Neural progenitor cell (in vitro differentiated cells): Measurements from ENCODE around the gene PTX4. TPM values are rescaled to one million over a fixed set of nuclear protein-coding genes. Genes with fewer than 3 reads are reported as not detected.

Experiments
- DNase-seq: peaks from one replicate; pipeline ENCODE4 v3.0.0-alpha.2; 2016; ENCODE audit warnings: low spot score
- H2AFZ ChIP-seq: fragments of 200-600 bp; sonication (generic); replicated peaks from 2 replicates; pipeline ENCODE4 v1.6.1; 2016; ENCODE audit warnings: antibody characterized with exemption
- H3F3A ChIP-seq: fragments of 200-600 bp; sonication (generic); 2 replicates; pipeline ENCODE4 v1.6.1; 2016; ENCODE audit warnings: antibody characterized with exemption, low read depth
- H3K27ac ChIP-seq: fragments of 200-600 bp; sonication (generic); 2 replicates; pipeline ENCODE4 v1.5.1; 2016; ENCODE audit warnings: mild to moderate bottlenecking
- H3K27me3 ChIP-seq: fragments of 200-600 bp; sonication (generic); 2 replicates; pipeline ENCODE4 v1.6.1; 2016; ENCODE audit warnings: mild to moderate bottlenecking, moderate library complexity
- H3K36me3 ChIP-seq: fragments of 200-600 bp; sonication (generic); 2 replicates; pipeline ENCODE4 v1.5.1; 2016
- H3K4me1 ChIP-seq: fragments of 200-600 bp; sonication (generic); 2 replicates; pipeline ENCODE4 v1.6.1; 2016; ENCODE audit warnings: mixed run types
- H3K4me2 ChIP-seq: fragments of 200-600 bp; sonication (generic); 2 replicates; pipeline ENCODE4 v1.6.1; 2016
- H3K4me3 ChIP-seq: fragments of 200-600 bp; sonication (generic); 2 replicates; pipeline ENCODE4 v1.5.1; 2016
- H3K79me2 ChIP-seq: fragments of 200-600 bp; sonication (generic); 2 replicates; pipeline ENCODE4 v1.6.1; 2016; ENCODE audit warnings: low read depth
- H3K9ac ChIP-seq: fragments of 200-600 bp; sonication (generic); 2 replicates; pipeline ENCODE4 v1.6.1; 2016
- H3K9me3 ChIP-seq: fragments of 200-600 bp; sonication (generic); 2 replicates; pipeline ENCODE4 v1.5.1; 2016; ENCODE audit warnings: low read depth
- H4K20me1 ChIP-seq: fragments of 200-600 bp; sonication (generic); 2 replicates; pipeline ENCODE4 v1.6.1; 2016; ENCODE audit warnings: low read depth
- H3K27ac Mint-ChIP-seq: 3 replicates; pipeline ENCODE4 v1.8.0; 2021; ENCODE audit warnings: mixed read lengths
- H3K27me3 Mint-ChIP-seq: 2 replicates; pipeline ENCODE4 v1.8.0; 2022; ENCODE audit warnings: low read depth, mild to moderate bottlenecking, inconsistent platforms, moderate library complexity, mixed read lengths; ENCODE audit not compliant: insufficient read depth
- H3K36me3 Mint-ChIP-seq: 3 replicates; pipeline ENCODE4 v1.8.0; 2021; ENCODE audit warnings: mixed read lengths
- H3K4me1 Mint-ChIP-seq: 3 replicates; pipeline ENCODE4 v1.8.0; 2021; ENCODE audit warnings: mixed read lengths
- H3K4me3 Mint-ChIP-seq: 3 replicates; pipeline ENCODE4 v1.8.0; 2021; ENCODE audit warnings: mild to moderate bottlenecking, moderate library complexity, mixed read lengths
- H3K9me3 Mint-ChIP-seq: 3 replicates; pipeline ENCODE4 v1.8.0; 2020; ENCODE audit warnings: mixed read lengths
- EZH2 ChIP-seq: fragments of 200-600 bp; sonication (generic); IDR thresholded peaks from 2 replicates; pipeline ENCODE4 v1.6.1; 2017; ENCODE audit warnings: antibody characterized with exemption, mild to moderate bottlenecking, moderate library complexity
- EZH2phosphoT487 ChIP-seq: fragments of 200-600 bp; sonication (generic); IDR thresholded peaks from 2 replicates; pipeline ENCODE4 v1.6.1; 2017; ENCODE audit warnings: antibody characterized with exemption
- total RNA-seq: library from RNA; depleted of rRNA; stranded (reverse); fragments of >200 nt; gene quantifications from 2 replicates; pipeline ENCODE4 v1.2.3, GENCODE V29; 2015; ENCODE audit warnings: low replicate concordance
- TF ChIP-seq, protein P1 (sequence below): fragments of 200-600 bp; sonication (generic); IDR thresholded peaks from 2 replicates; pipeline ENCODE4 v1.5.1; 2017; ENCODE audit warnings: antibody characterized with exemption, mild to moderate bottlenecking

Gene PTX4
- total RNA-seq, 1 donor from 2014 or later, result not detected

DNA sequence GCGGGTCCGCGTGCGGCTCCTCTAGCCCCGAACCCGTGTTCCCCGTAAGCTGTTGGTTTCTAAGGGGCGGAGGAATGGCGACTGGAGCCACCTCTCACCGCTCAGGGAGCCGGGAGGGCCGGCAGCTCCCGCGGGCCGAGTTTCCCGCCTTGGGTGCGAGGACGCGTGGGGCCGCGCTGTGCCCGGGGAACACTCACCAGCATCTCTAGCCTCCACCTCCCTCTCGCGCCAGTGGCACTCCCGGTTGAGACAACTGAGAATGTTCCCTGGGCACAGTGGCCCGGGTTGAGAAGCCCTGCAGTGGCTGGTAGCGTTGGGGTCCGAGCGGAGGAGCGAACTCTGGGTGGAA, 5.0 kb upstream of the PTX4 start:
- H3K36me3 Mint-ChIP-seq, result peaks cover 2% of the 10 kb centered on the region
- DNase-seq, result peak; percentile 60
- Histone ChIP-seq H4K20me1 (peaks cover 12% of the 10 kb centered on the region), H2AFZ (peak overlapping the region; percentile 100), H3K27ac (no peak overlapping the region), H3K79me2 (peaks cover 23% of the 10 kb centered on the region), H3F3A (peaks cover 11% of the 10 kb centered on the region), H3K4me3 (peak overlapping the region; percentile 96), H3K36me3 (no peaks in the 10 kb centered on the region), H3K4me1 (peaks cover 10% of the 10 kb centered on the region), H3K9me3 (no peaks in the 10 kb centered on the region), H3K27me3 (no peaks in the 10 kb centered on the region), H3K9ac (peak overlapping the region; percentile 99), H3K4me2 (peak overlapping the region; percentile 99)
- TF ChIP-seq EZH2phosphoT487 (no peak), EZH2 (no peak)
- TF ChIP-seq, protein P1, sequence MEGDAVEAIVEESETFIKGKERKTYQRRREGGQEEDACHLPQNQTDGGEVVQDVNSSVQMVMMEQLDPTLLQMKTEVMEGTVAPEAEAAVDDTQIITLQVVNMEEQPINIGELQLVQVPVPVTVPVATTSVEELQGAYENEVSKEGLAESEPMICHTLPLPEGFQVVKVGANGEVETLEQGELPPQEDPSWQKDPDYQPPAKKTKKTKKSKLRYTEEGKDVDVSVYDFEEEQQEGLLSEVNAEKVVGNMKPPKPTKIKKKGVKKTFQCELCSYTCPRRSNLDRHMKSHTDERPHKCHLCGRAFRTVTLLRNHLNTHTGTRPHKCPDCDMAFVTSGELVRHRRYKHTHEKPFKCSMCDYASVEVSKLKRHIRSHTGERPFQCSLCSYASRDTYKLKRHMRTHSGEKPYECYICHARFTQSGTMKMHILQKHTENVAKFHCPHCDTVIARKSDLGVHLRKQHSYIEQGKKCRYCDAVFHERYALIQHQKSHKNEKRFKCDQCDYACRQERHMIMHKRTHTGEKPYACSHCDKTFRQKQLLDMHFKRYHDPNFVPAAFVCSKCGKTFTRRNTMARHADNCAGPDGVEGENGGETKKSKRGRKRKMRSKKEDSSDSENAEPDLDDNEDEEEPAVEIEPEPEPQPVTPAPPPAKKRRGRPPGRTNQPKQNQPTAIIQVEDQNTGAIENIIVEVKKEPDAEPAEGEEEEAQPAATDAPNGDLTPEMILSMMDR, result no peak
- no peaks in the 10 kb centered on the region for H3K27me3 Mint-ChIP-seq
- peak overlapping the region; percentile 89 for H3K4me3 Mint-ChIP-seq
- no peaks in the 10 kb centered on the region for H3K9me3 Mint-ChIP-seq
- no peak overlapping the region for H3K27ac Mint-ChIP-seq
- peaks cover 7% of the 10 kb centered on the region for H3K4me1 Mint-ChIP-seq

DNA sequence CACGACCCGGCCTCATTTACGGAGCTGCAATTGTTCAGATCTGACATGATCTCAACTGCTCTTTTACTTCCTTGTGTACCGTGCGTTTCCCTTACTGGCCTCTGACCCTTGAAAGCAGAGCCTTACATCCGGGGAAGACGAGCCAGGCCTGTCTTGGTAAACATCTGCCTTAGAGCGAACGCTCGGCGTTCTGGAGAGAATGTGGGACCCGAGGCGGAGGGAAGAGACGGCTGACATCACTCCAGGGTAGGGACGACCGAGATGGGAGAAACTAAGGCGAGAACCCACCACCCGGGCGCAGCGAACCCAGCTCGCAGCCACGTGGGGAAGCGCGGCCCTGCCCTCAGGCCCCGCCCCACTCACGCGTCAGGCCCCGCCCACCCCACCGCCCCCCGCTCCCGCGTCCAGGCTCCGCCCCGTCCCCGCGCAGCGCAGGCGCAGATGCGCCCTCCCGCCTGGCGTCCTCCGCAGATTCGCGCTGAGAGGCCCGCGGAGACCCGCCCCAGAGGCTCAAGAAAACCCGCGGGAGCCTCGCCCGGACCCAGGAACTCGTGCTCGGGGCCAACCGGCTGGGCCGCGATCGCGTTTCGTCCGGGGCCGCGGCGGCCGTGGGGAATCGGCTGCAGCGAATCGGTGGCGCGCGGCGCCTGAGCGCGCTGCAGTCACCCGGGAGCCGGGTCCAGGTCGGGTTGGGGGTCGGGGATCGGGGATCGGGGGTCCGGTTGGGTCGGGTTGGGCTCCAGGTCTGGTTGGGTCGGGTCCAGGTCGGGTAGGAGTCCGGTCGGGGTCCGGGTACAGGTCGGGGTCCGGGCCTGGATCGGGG, 4.4 kb upstream of the PTX4 start, which contains the start of gene TELO2:
Gene TELO2 (plus strand): TSS at position 438 of the 823 bp plus-strand sequence. CDS start 922 bp downstream, outside the sequence.
- no peaks in the 10 kb centered on the region for H3K27me3 ChIP-seq
- TF ChIP-seq EZH2phosphoT487 (peak; percentile 40), EZH2 (no peak)
- peak within 1 kb of the TSS; percentile 99 for H3K4me2 ChIP-seq
- peaks cover 10% of the 10 kb centered on the region for H3K4me1 ChIP-seq
- Mint-ChIP-seq H3K36me3 (peaks cover under 1% of the 10 kb centered on the region), H3K4me1 (peaks cover 7% of the 10 kb centered on the region), H3K9me3 (no peaks in the 10 kb centered on the region), H3K4me3 (peak within 1 kb of the TSS; percentile 98), H3K27ac (peak within 1 kb of the TSS; percentile 99), H3K27me3 (no peaks in the 10 kb centered on the region)
- no peaks in the 10 kb centered on the region for H3K9me3 ChIP-seq
- H3K36me3 ChIP-seq, result no peaks in the 10 kb centered on the region
- peak within 1 kb of the TSS; percentile 94 for H3K27ac ChIP-seq
- H3K79me2 ChIP-seq, result peaks cover 23% of the 10 kb centered on the region
- peaks cover 11% of the 10 kb centered on the region for H3F3A ChIP-seq
- DNase-seq, result peak; percentile 92
- H3K9ac ChIP-seq, result peak within 1 kb of the TSS; percentile 99
- peak within 1 kb of the TSS; percentile 100 for H2AFZ ChIP-seq
- peaks cover 12% of the 10 kb centered on the region for H4K20me1 ChIP-seq
- H3K4me3 ChIP-seq, result peak within 1 kb of the TSS; percentile 96

DNA sequence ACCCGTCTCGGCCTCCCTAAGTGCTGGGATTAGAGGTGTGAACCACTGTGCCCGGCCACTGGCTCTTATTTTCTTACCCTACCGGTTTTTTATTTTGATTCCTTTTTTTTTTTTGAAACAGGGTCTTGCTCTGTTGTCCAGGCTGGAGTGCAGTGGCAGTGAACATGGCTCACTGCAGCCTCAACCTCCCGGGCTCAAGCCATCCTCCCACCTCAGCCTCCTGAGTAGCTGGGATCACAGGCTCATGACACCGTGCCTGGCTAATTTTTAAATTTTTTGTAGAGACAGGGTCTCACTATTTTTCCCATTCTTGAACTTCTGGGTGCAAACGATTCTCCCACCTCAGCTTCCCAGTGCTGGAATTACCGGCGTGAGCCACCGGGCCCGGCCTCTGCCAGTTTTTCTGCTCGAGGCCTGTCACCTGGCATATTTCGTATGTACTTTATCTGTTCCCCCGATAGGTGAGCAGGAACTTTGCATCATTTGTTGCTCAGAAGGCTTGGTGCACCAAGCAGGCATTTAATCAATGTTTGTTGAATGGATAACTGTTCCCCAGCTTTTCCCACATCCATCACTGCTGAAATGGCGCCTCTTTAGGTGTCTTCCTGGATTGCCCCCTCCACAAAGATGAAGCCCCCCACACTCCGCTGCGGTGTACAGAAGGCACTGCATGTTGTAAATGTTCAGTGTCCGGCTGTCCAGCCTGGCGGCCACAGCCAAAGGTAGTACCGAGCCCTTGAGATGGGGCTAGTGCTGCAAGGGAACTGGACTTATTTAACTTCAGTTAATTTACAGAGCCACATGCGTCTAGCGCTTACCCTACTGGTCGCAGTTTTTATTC, 3.6 kb upstream of the PTX4 start:
- TF ChIP-seq EZH2 (no peak), EZH2phosphoT487 (no peak)
- TF ChIP-seq, protein P1, result no peak
- Histone ChIP-seq H3F3A (peaks cover 11% of the 10 kb centered on the region), H3K4me2 (peak overlapping the region; percentile 99), H3K9ac (no peak overlapping the region), H3K4me1 (peaks cover 10% of the 10 kb centered on the region), H3K4me3 (peak overlapping the region; percentile 96), H2AFZ (peak overlapping the region; percentile 100), H3K79me2 (peaks cover 23% of the 10 kb centered on the region), H3K36me3 (no peaks in the 10 kb centered on the region), H3K27me3 (no peaks in the 10 kb centered on the region), H4K20me1 (peaks cover 12% of the 10 kb centered on the region), H3K27ac (no peak overlapping the region), H3K9me3 (no peaks in the 10 kb centered on the region)
- peak overlapping the region; percentile 98 for H3K4me3 Mint-ChIP-seq
- no peaks in the 10 kb centered on the region for H3K27me3 Mint-ChIP-seq
- H3K27ac Mint-ChIP-seq, result peak overlapping the region; percentile 99
- peaks cover 7% of the 10 kb centered on the region for H3K4me1 Mint-ChIP-seq
- H3K9me3 Mint-ChIP-seq, result no peaks in the 10 kb centered on the region
- H3K36me3 Mint-ChIP-seq, result no peaks in the 10 kb centered on the region
- DNase-seq, result no peak
